Astrocyte of the hippocampus (primary cell): ENCODE data around the gene KLC1.
A peak's percentile ranks its signal among the peaks of the same experiment; 100 is the strongest.
"Not testable (repeated sequence)": the region's sequence is repeated elsewhere in the genome, so short reads cannot be mapped to it uniquely, and the experiment has no call there.

Experiments
- DNase-seq: peaks from one replicate; pipeline ENCODE4 v3.0.0; 2011; ENCODE audit warnings: low read depth, low spot score

Gene KLC1

DNA sequence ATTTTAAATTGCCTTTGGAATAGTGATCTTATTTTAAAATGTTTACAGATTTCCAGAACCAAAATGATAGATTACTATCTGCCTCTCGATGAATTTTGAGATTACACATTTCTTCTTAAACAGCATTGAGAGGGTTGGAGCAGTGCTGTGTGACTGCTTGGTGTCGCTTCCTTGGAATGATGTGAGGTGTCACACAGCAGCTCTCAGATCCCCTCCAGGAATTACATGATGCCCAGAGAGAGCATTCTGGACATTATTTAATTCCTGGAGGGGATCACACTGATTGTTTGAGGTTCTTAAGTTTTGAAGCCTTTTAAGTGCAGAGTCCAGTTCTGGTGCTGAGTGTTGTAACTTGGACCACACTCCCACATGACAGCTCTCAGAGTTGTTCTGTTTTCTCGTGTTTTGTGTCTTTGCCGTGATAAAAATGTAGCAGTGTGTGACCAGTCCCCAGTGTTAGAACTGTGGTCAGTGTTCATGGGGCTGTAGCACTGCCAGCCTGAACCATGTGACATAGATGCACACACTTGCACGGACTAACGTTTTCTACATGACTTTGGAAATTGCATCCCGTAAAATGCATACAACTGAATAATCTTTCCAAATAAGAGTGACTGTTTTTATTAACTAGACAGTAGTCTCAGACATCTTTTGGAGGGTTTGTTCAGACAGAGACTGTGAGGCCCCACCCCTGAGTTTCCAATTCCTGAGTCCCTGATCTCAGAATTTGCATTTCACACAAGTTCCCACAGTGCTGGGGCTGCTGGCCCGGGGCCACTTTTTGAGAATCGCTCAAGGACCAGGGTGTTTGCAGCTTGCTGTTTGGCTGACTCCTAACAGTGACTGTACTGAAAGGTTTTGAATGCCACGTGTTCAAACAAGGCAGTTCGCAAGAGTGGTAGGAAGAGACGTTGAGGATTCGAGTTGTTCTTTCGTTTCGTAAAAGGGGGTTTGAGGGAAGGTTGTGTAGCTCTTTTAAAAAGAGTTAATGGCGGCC lies 60.2 kb downstream of the KLC1 start:
- peak; percentile 90 for DNase-seq

DNA sequence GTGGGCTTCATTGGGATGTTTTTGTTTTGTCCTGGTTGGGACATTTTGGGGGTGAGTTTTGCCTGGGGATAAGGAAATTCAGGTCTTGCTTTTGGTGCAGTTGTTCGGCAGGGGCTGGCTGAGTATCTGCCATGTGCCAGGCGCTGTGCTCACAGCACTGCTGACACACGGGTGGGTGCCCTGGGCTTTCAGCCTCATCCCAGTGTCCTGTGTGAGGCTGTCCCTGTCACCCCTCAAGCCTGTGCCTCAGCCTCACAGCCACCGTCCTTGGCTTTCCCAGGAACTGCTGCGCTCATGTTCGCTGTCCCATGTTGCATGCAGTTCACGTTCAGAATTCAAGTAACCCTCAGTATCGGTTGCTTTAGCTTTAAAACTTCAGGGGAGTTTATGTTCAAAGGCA lies 61.3 kb downstream of the KLC1 start:
- DNase-seq: no peak

DNA sequence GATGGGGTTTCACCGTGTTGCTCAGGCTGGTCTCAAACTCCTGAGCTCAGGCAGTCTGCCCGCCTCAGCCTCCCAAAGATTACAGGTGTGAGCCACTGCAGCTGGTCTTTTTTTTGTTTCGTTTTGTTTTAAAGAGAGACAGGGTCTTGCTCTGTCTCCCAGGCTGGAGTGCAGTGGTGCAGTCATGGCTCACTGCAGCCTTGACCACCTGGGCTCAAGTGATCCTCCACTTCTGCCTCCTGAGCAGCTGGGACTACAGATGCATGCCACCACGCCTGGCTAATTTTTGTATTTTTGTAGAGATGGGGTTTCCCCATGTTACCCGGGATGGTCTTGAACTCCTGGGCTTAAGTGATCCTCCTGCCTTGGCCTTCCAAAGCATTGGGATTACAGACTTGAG lies 62.6 kb downstream of the KLC1 start:
- not testable (repeated sequence) for DNase-seq

DNA sequence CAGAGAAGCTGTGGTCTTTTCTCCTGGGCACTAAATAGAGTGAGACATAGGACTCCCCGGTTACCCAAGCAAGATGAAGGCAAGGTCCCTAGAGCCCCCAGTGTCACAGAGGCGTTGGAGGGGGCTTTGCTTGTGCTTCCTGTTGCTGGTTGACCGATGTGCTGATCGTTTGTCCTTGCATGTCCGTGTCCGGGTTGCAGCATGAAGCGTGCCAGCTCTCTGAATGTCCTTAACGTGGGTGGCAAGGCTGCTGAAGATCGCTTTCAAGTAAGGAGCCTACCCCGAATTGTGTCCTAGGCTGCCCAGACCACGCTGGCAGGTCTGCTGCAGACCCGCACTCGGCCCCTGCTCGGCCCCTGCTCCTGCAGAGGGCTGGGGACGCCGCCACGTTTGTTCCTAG lies 63.1 kb downstream of the KLC1 start:
- DNase-seq: no peak

DNA sequence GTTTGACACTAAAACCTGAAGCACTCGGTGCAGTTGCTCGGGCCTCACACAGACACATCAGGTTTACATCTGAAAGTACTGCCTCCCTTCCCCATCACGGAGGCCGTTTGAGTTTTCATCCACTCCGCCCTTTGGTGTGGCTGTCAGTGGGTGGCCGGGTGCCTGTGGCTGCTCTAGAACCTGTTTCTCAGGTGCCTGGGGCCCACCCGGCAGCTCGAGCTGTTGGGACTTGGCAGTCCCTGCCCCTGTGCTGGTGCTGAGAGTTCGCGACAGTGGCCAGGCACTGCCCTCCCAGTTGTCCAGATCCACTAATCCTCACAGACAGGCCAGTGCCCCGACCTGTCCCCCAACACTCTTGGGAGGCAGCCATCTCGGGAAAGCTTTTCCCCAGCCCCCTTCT lies 63.9 kb downstream of the KLC1 start:
- no peak for DNase-seq

DNA sequence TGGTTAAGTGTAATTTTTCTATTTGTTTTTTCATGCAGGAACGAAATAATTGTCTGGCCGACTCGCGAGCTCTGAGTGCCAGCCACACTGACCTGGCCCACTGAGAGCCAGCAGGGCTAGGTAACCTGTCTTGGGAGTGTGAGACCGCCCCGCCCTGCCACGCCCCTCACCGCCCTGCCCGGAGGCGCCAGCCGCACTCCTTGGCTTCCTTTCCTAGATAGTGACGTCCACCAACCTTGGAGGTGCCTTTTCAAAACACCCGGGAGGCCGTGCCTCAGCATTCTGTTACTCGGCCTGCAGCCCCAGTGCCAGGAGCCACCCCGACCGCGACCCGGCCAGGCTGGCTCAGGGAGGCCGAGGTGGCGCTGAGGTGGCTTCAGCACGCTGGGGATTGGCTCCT lies 64.5 kb downstream of the KLC1 start:
- no peak for DNase-seq

DNA sequence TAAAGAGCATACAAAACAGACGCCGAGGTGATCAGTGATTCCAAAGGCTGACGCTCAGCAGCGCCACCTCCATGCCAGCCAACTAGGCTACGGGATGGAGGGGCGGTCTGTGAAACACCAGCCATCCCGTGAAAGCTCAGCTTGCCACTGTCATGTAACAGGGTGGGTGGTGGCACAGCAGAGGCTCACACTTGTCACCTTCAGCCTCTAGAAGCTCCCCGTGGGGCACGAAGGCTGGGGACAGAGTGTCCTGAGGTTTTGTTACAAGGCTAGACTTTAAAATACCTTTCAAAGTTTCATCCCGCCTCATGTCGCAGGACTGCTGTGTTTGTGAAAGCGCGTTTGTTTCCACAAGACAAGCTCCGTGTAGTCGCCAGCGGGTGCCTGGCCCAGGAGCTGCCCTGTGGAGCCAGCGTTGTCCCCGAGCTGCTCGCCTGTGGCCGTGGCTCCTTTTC lies 65.6 kb downstream of the KLC1 start:
- no peak for DNase-seq

DNA sequence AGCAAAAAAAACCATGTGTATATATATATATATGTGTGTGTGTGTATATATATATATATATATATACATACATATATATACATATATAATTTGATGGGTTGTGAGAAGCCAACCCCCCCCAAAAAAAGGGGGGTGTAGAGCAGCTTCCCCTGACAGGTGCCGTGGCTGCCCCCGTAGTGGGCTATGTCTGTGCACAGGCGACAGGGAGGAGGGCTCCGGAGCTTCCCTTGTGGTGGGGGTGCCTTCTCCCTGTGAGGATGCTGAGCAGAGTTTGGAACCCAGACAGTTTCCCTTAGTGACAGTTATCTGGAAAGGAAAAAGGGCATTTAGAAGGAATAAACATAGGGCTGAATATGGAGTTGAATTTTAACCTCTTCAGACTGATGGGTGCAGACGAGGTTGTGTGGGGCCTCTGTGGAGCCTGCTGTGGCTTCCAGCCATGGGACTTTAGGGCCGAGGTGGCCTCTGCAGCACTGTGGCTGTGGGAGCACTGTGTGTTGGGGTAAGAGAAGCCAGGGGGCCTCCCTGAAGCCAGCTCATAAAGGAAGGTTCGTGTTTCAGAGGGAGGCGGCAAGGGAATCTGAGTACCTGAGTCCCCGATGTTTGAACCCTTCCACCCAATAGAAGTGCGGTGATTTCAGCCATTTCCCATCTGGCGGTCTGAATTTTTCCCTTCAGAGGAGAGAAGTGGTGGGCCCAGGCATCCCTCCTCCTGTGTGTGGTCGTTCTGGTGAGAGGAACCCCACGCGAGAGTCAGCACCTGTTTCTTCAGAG lies 66.5 kb downstream of the KLC1 start:
- DNase-seq: no peak

DNA sequence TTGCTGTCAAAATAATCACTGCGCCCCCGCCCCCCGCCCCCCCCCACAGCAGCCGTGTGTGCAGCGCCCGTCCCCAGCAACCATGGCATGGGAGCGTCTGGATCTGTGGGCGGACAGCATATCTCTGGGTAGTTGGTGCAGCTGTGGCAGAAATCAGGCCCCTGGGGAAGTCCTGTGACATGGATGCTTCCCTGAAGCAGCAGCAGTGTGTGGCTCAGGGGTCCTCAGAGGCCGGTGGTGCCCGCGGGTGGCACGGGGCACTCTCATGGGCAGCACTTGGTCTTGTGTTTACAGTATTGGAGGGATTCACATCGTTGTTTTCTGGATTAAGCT lies 67.0 kb downstream of the KLC1 start:
- DNase-seq: no peak

DNA sequence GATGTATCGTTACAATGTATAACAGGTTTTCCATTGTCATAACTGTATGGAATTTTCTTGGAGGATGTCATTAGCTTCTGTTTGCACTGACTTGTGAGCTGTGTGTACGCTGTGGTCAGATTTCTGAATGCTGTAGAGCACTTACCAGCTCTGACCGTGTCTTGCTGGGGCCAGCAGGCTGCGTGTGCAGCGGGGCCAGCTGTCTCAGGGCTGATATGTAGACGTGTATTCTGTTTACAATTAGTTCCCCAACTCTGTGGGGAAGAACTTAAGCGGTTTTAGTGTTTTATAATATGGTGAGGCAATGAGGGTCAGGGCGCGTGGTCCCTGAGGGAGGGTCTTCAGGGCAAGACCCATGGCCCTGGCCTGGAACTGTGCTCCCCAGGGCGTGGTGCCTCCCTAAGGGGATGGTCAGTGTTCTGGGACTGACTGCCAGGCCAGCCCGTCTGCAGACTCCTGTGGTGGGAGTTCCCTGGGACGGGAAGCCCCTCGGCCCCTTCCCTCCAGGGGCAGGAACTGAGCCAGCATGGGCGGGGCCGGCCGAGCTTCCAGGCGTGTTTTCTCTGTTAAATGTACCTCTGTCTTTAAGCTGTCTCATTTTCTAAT lies 67.6 kb downstream of the KLC1 start:
- DNase-seq: peak; percentile 59

DNA sequence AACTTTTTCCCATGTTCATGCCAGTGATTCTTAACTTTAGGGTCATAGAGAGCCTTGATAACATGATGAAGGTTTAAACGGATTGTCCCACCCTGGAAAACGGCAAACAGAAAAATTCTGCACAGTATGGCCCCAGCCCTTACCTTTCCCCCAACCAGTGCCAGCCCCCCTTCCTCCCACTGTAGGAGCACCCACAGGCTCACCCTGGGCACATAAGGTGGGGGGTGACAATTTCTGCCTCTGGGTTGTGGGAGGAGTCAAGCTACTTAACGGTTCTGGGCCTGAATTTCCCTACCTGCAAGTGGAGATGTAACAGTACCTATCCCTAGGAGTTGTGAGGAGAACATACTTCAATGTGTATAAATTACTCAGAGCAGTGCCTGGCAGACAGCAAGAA lies 68.2 kb downstream of the KLC1 start:
- no peak for DNase-seq

DNA sequence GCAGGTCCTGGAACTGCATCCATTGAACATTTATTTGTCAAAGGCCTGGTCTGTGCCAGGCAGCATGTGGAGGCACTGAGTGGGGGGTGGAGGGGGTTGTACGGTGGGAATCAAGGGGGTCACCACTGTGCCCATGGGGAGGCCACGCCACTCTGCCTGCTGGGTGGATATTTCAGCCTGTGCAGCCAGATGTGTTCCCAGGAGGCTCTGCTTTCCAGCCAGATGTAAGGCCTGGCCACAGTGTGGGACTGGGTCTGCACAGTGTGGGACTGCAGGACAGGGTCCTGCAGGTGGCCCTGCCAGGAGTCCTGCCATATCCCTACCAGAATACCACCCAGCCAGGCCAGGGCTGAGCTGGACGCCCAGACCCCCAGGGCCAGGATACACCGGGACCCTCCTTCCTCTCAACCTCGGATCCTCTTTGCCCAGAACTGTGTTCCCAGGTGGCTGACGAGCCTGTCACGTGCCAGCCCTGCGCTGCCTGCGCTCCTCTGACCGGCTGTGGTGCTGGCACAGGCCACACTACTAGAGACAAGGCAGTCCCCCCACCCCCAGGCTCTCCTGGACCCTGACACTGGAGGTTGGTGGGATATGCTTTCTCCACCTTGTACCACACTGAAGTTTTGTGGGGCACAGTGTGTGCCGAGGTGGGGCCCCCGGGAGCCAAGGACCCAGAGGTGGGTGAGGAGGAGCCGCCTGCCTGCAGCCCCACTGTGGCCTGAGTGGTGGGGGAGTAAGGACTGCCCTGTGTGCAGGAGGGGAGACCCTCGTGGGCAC lies 68.8 kb downstream of the KLC1 start:
- no peak for DNase-seq

DNA sequence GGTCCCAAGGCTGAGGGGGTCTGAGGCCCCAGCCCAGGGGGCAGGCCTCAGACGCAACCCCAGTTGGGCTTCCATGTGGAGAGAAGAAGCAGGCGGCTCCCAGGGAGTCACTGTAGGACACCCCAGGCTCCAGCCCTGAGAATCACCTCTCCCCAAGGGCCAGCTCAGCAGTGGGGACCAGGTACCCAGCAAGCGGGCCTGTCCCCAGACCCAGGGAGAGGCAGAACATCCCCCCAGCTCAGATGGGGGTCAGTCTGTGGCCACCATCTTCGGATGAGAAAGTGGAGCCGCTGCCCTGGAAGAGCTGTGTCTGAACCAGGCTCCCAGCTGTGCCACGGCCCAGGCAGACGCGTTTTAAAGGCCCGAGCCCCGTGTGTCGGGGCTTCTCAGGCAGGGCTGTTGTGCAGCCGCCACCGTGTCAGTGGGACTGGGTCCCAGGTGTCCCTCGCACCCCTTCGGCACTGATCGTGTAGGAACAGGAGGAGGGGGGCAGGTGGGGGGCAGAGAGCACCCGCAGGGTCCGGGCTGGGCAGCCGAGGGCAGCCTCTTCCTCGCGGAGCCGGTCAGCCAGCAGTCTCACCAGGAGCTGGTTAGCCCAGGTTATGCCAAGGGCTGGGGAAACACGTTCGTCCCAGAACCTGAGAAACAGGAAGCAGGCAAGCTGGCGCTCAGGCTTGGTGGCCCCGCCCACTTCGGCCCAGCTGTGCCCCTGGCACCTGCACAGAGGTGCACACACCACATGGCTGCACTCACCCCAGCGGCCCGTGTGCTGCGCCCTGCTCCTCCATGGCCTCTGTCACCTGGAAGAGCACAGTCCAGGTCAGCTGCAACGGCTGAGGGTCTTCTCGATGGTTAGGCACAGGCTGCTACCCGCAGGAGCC lies 69.6 kb downstream of the KLC1 start:
- DNase-seq: no peak

DNA sequence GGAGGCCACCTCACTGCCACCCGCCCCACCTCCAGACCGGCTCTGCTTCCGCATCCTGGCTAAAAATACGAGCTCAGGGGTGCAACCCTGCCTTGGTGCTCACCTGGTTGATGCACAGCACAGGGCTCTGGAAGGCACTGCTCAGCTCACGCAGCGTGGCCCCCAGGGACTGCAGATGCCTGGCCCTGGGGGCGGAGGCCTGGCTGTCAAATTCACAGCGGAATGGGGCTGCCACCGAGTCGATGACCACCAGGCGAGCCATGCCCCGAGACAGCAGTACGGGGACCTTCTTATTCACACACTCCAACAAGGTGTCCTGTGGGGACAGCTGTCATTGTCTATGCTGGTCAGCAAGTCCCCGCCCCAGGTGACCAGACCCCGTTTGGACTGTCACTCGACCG lies 70.2 kb downstream of the KLC1 start:
- DNase-seq: no peak

DNA sequence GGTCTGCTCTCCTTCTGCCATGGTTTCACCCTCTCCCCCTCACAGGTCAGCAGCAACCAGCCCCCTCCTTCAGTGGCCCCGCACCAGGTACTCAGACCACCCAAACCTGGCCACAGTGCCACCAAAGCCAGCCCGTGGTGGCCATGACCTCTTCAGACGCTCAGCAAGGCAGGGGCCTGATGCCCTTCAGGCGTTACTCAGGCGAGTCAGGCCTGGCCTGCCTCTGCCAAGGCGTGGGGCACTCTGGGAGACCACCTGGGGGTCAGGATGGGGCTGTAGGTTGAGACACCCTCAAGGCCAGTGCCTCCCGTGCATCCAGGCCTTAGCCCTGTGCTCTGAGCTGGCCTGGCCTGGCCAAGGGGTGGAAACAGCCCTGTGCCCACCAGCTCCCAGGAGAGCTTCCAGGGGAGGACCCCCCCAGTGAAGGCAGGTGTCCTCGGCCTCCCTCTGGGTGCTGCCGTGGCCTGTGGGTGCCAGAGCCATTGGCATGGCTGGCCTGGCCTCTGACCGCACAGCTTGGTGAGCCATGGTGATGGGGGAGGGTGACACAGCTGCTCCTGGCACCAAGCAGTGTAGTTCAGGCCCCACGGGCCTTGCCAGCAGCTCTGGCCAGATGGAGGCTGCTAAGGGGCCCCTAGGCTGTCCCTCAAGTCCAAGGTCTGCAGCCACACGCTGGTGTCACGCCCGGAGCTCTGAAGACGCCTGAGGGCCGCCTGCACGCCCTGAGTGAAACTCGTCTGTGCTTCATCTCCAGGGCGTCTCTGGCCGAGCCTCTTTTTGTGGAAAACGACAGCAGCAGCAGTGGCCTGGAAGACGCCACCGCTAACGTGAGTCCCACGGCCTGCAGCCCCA lies 71.1 kb downstream of the KLC1 start:
- no peak for DNase-seq

DNA sequence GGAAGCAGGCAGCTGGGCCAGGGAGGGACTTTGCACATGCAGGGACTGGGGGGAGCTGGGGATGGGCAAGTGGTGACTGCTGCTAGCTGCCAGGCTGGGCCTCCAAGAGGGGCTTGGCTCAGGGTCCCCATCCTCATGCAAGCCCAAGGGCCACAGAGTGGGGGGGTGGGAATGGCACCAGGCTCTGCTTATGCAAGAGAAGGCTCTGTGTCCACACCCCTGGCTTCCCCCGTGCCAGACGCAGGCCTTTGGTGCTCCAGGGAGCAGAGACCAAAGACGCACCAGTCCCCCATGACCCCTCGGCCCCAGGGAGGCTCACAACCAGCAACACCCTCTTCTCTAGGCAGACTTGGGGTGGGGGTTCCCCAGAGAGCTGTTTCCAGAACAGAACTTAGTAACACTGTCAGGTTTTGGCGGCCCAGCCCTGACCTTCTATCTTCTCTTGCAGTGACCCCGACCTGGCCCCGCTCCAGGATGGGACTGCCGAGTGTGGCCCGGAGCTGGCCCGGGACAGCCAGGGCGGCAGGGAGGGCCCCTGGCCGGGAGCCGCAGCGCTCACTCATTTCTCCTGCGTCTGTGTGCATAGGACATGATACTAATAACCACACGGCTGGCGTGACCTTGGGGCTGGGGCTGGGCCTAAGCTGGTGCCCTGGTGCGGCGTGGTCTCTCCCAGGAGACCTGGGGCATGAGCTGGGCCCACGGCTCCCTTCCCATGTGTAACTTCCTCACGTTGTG lies 71.9 kb downstream of the KLC1 start:
- no peak for DNase-seq

DNA sequence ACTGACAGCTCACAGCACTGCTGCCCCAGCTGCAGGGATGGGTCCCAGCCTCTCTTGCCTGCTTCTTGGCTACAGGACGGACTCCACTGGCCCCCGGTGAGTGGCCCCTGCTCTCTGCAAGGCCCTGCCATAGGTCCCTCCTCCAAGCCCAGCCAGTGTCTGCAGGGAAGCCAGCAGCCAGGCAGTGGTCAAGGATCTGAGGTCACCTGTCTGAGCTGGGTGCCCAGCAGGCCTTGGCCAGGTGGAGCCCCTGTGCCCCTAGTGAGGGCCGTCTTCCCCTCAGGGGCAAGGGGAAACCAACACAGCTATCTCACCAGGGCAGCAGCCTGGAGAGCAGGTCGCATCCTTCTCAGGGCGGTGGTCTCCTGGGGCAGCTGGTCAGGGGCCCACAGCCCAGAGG lies 73.1 kb downstream of the KLC1 start:
- DNase-seq: no peak

DNA sequence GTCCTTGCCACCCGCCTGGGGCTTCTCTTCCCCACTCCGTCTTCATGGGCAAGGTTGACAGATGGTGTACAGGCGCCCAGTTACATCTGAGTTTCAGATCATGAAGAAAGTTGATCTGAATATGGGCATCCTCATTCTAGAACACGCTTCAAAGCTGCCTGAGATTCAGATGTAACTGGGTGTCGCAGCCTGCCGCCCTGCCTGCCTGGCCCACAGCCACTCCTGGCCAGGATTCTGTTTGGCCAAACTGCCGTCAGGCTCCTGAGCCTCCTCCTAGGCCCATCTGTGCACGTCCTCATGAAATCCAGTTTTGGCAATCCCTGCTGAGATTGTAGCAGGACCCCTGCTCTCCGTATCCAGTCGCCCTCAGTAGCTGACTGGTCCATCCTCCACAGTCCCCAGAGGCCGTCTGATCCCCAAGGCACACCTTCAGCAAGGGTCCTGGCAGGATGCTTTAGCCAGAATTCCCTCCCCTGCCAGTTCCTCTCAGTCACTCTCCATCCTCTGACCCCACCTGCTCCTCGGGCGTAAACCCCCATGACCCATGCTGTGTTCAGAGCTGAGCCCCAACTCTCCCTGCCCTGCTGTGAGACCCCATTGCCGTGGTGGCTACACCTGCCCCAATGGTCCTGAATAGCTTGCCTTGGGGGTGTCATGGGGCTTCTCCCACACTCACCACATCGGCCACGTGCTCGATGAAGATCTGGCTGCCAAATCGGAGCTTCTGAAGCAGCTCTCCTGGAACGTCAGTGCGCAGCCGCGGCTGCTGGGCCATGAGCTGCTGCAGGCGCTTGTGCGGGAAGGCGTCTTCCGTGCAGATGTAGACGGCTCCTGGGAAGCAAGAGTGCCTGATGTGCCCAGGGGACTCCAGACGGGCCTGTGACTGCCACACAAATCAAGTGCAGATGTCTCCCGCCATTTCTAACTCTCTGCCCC lies 73.8 kb downstream of the KLC1 start:
- DNase-seq: no peak
